Activated CD4-positive, CD25-positive, alpha-beta regulatory T cell (primary cell): ENCODE measurements around the gene CDKN1B.

Experiments used
- DNase-seq, 4 experiments: peaks; one replicate each; lab custom pipeline; 2025; lab: John Stamatoyannopoulos, UW

Gene CDKN1B

DNA sequence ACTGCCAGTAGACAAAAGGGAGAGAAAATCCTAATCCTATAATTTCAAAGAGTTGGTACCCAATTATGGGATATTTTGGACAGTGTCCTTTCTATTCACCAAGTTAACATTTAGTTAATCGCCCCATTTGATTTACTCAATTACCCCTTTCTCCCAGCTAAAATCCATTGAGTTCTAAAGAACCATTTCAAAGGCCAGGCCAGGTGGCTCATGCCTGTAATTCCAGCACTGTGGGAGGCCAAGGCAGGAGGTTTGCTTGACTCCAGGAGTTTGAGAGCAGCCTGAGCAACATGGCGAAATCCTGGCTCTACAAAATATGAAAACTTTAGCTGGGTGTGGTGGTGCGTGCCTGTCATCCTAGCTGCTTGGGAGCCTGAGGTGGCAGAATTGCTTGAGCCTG lies 15.7 kb upstream of the CDKN1B start:
- no peak for DNase-seq

DNA sequence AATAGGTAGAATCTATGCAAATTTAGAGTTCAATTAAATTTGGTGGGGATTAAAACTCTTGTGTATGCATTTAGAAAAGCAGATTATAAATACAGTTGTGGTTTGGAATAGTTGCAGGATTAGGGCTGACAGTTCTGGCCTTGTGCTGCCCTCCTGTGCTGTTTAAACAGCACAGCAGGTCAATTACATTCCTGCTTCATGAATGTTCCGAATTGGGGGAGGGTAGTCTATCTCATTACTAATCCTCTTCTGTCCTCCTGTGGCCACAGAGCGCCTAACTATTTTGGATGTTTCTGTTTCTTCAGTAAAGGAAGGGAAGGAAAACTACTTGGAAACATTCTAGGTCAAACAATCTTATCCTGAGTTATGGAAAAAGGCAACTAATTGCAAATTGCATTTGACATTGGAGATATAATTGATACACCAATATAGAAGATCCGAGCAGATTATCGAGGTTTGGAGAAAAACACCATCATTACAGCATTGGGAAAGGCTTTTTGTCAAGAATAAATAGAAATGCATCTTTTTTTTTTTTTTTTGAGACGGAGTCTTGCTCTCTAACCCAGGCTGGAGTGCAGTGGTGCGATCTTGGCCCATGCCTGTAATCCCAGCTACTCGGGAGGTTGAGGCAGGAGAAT lies 12.5 kb upstream of the CDKN1B start:
- DNase-seq = no peak

GRCh38 chr12:12705838-12706520 lies 11.2 kb upstream of the CDKN1B start:
- peak in 2 of 4 experiments; percentile 37 to 51 for DNase-seq

DNA sequence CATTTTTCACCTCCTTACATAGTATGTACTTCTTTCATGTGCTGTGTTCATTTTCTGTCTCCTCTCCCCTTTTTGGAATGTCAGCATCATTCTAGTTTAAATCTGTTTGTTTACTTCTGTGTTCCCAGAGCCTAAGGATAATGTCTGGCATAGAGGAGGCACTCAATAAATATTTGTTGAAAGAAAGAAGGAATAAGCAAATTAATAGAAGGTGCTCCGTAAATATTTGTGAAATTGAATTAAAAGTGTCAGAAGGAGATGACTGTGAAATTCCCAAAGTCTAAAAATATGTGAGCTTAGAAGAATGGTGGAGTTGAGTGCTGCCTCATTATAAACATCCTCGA lies 3.3 kb upstream of the CDKN1B start:
- DNase-seq = no peak

GRCh38 chr12:12714276-12715021 lies 2.7 kb upstream of the CDKN1B start:
- peak in 2 of 4 experiments; percentile 23 to 25 for DNase-seq

- no peak for DNase-seq
These were observed 2.1 kb upstream of the CDKN1B start for GRCh38 chr12:12715128-12715458.

DNA sequence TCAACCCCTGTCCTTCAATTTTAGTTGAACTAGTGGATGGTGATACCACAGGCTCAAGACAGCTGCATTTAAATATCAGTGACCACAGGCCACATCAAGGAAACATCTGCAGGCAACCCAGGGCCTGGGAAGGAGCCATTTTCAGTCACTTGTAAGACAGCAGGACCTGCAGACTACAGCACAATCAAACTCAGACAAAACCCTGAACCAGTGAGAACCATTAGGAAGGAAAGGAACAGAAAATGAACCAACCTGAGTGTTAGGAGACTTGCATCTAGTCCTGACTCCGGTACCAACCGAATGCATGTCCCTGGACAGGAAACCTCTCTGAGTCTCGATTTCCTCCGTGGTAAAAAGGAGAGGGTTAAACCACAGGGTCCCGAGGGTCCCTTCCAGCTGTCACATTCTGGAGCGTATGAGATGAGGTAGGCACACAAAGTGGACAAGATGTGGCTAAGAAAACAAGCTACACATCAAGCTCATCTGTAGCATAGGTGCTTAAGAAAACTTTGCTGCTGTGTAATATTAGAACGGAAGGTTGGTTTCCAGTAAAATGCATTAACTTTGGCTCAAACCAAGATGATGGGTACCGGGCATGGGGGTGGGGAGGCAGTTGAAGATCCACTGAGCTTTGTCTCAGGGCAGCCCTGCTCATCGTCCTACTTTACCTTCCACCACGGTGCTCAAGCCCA lies 1.6 kb upstream of the CDKN1B start:
- peak in 1 of 4 experiments; percentile 15 for DNase-seq

DNA sequence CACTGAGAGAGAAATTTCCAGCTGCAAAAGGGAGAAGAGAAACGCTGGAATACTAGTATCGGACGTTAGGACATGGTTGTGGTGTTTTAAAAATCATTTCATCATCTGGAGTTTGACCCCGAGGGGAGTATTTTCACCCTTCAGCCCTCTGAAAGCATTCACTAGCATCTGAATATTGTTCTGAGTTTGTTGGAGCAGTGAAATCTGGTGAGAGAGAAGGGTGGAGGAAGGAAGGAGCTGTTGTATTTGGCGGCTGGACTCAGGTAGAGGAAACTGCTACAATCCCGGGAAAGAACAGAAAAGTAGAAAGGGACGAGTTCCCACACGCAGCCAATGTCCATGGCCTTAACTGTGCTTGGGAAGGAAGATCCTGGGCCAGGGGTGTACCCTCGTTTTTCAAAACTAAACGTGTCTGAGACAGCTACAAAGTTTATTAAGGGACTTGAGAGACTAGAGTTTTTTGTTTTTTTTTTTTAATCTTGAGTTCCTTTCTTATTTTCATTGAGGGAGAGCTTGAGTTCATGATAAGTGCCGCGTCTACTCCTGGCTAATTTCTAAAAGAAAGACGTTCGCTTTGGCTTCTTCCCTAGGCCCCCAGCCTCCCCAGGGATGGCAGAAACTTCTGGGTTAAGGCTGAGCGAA lies 896 bp upstream of the CDKN1B start:
- DNase-seq = no peak

DNA sequence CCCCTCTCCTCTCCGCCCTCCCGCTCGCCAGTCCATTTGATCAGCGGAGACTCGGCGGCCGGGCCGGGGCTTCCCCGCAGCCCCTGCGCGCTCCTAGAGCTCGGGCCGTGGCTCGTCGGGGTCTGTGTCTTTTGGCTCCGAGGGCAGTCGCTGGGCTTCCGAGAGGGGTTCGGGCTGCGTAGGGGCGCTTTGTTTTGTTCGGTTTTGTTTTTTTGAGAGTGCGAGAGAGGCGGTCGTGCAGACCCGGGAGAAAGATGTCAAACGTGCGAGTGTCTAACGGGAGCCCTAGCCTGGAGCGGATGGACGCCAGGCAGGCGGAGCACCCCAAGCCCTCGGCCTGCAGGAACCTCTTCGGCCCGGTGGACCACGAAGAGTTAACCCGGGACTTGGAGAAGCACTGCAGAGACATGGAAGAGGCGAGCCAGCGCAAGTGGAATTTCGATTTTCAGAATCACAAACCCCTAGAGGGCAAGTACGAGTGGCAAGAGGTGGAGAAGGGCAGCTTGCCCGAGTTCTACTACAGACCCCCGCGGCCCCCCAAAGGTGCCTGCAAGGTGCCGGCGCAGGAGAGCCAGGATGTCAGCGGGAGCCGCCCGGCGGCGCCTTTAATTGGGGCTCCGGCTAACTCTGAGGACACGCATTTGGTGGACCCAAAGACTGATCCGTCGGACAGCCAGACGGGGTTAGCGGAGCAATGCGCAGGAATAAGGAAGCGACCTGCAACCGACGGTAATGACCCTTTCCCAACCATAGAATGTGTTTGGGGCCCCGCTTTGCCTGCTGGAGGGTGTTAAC lies 615 bp downstream of the CDKN1B start:
- no peak for DNase-seq

GRCh38 chr12:12718381-12718759 lies 1.2 kb downstream of the CDKN1B start:
- no peak for DNase-seq

- no peak for DNase-seq
These were observed 1.7 kb downstream of the CDKN1B start for GRCh38 chr12:12718853-12719252.

DNA sequence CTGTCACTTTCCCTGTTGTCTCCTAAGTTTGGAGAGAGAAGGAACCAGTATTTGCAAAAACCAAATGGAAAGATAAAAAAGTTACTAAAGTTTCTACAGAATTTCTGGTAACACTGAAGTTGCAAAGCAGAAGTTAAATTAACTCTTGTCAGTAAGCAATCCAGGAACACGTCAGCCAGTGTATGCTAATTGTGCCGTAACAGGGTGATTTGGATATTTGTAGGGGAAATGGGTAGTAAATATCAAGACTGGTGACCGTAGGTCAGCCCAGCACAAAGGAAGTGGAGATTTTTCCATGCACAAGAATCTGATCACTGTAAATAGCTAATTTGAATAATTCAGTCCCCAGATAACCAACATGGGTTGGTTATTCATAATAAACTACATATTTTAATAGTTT lies 2.3 kb downstream of the CDKN1B start:
- no peak for DNase-seq

GRCh38 chr12:12720052-12720451 lies 2.9 kb downstream of the CDKN1B start:
- no peak for DNase-seq

DNA sequence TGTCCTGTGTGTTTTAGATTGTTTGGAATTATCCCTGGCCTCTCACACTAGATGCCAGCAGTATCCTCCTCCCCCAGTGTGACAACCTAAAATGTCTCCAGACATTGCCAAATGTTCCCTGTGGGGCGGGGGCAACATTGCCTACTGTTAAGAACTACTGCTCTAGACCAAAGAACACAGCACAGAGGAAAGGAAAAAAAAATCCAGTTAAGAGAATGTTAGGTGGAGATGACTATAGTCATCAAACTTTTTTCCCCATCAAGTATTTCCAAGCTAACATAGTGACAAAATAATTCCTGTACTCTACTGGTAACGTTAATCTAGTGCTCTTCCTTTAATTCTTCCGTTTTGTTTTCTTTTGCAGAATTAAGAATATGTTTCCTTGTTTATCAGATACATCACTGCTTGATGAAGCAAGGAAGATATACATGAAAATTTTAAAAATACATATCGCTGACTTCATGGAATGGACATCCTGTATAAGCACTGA lies 3.5 kb downstream of the CDKN1B start:
- DNase-seq = no peak

GRCh38 chr12:12721176-12721751 lies 4.1 kb downstream of the CDKN1B start:
- DNase-seq = no peak

- DNase-seq = no peak
These were observed 4.8 kb downstream of the CDKN1B start for GRCh38 chr12:12721814-12722434.

DNA sequence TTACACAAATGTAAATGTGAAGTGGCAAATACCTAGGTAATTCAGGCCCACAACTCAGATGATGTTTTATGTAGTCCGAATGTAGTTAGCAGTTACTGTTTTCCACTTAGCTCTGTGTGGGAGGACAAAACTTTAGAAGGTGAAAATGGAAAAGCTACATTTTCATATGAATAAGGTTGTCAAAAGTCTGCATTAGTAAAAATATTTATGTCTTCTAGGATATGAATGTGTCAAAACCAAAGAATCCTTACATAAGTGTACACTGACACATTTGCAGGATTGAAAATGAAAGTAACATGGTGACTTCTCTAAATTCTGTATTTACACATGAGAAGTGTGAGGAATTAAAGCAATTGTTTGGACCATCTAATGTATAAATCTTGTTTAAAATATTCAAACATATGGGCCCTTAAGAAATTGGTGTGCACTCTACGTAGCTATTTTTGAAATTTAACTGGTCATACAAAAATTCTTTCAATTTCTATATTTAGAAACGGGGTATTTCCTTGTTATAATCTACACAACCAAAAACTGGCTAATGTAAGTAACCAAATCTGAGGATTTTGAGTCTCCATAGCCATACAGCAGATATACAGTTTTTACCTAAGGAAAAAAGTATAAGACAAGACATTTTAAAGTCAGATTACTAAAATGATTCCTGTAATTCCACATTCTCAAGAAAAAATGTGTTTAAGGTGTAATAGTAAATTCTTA lies 5.4 kb downstream of the CDKN1B start:
- DNase-seq = no peak

GRCh38 chr12:12723149-12723680 lies 6.0 kb downstream of the CDKN1B start:
- DNase-seq = no peak

DNA sequence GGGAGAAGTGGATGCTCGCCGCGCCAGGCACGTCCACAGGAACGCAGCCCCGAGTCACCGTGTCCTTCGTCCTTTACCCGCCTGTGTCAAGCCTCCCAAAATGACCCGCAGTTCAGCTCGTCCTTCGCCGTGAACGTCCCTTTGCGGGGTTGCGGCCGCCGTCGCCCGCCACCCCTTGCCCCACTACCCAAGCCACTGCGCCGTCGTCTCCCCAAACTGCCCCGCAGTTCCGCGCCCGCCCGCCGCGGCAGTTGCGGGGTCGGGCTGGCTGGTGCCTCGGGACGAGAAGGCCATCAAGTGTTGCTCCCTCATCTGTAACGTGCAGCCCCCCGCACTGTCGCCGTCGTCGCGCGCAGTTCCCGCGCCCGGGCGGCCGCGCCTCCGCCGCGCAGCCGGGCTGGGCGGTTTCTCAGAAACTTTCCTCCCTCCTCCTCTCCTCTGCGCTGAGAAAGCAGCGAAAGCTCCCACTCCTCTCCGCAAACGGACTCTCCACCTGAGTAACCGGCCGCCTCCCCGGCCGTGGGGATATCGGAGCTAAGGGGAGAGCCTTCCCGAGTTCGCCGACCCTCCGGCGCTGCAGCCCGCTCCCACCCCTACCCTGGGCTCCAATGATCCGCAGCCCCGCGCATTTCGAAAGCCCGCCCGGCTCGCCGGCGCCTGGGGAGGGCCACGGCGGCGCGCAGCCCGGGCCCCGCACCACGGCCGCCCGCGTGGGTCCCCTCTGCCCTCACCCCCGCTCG lies 6.7 kb downstream of the CDKN1B start:
- peak in 2 of 4 experiments; percentile 40 to 43 for DNase-seq
